DND-41 (cell line): ENCODE data around the gene NPIPB6.
A peak's percentile ranks its signal among the peaks of the same experiment; 100 is the strongest.

ENCODE experiments used
- ATAC-seq: fragments of 200-7000 bp; cut with Tn5 transposase; 3 replicates; pipeline ENCODE4 v1.9.1; 2021; ENCODE audit warnings: low read depth; ENCODE audit not compliant: insufficient read depth
- DNase-seq: peaks from one replicate; pipeline ENCODE4 v3.0.0-alpha.2; 2020
- H2AFZ ChIP-seq: 2 replicates; pipeline ENCODE4 v1.6.0; 2012; ENCODE audit warnings: low read depth, low read length
- H3K27ac ChIP-seq: 2 replicates; pipeline ENCODE4 v1.5.1; 2012; ENCODE audit warnings: low read length, inconsistent platforms
- H3K27me3 ChIP-seq: fragments of 200-600 bp; sonication (generic); 2 replicates; pipeline ENCODE4 v1.6.0; 2012; ENCODE audit warnings: low read length, mild to moderate bottlenecking, inconsistent platforms; ENCODE audit not compliant: insufficient read depth, poor library complexity
- H3K36me3 ChIP-seq: 2 replicates; pipeline ENCODE4 v1.5.1; 2012; ENCODE audit warnings: low read length, inconsistent platforms; ENCODE audit not compliant: insufficient read depth
- H3K4me1 ChIP-seq: 2 replicates; pipeline ENCODE4 v1.5.1; 2012; ENCODE audit warnings: mild to moderate bottlenecking, low read length; ENCODE audit not compliant: insufficient read depth
- H3K4me2 ChIP-seq: 2 replicates; pipeline ENCODE4 v1.6.0; 2012; ENCODE audit warnings: mild to moderate bottlenecking, moderate library complexity, low read length, inconsistent platforms; ENCODE audit not compliant: insufficient read depth
- H3K4me3 ChIP-seq, 2 experiments: fragments of 200-600 bp in 1 of 2; shearing (Covaris generic) in 1 of 2; 2 replicates each; pipeline ENCODE4 v1.5.1; 2012 to 2016; ENCODE audit warnings: inconsistent platforms in 2 of 2, low read length in 2 of 2, mild to moderate bottlenecking in 2 of 2, low read depth in 1 of 2, moderate library complexity in 1 of 2
- H3K79me2 ChIP-seq: 2 replicates; pipeline ENCODE4 v1.6.0; 2012; ENCODE audit warnings: low read length, inconsistent platforms; ENCODE audit not compliant: insufficient read depth
- H3K9ac ChIP-seq: 2 replicates; pipeline ENCODE4 v1.6.0; 2012; ENCODE audit warnings: low read depth, mild to moderate bottlenecking, inconsistent platforms, low read length, moderate library complexity
- H3K9me3 ChIP-seq: 2 replicates; pipeline ENCODE4 v1.5.1; 2012; ENCODE audit warnings: low read length, moderate library complexity, mild to moderate bottlenecking, inconsistent platforms; ENCODE audit not compliant: insufficient read depth, severe bottlenecking
- H4K20me1 ChIP-seq: 2 replicates; pipeline ENCODE4 v1.6.0; 2012; ENCODE audit warnings: low read length; ENCODE audit not compliant: insufficient read depth
- EZH2 ChIP-seq: IDR thresholded peaks from 3 replicates; pipeline ENCODE4 v1.6.1; 2012; ENCODE audit warnings: borderline replicate concordance, low read depth, mild to moderate bottlenecking, moderate library complexity, low read length, inconsistent platforms; ENCODE audit not compliant: severe bottlenecking
- TF ChIP-seq, protein P1 (sequence below): IDR thresholded peaks from 2 replicates; pipeline ENCODE4 v1.5.1; 2012; ENCODE audit warnings: borderline replicate concordance, low read length, moderate library complexity, mild to moderate bottlenecking; ENCODE audit not compliant: poor library complexity, severe bottlenecking; ENCODE audit errors: extremely low read depth

NPIPB6 gene

DNA sequence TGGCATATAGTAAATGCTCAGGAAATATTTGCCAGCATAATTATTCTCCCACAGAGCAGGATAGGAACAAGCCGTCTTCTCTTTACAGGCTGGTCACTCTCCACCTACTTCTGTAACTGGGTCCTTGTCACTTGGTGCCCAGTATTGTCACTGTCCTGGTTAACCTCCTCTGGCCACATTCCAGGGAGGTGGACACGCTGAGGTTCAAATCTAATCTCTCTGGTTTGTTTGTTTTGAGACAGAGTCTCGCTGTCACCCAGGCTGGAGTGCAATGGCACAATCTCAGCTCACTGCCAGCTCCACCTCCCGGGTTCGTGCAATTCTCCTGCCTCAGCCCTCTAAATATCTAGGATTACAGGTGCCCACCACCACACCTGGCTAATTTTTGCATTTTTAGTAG, 55.4 kb downstream of the NPIPB6 start:
- no peaks in the 10 kb centered on the region; the same call in 1 of the 2 replicates for H3K79me2 ChIP-seq
- ATAC-seq = no peak

DNA sequence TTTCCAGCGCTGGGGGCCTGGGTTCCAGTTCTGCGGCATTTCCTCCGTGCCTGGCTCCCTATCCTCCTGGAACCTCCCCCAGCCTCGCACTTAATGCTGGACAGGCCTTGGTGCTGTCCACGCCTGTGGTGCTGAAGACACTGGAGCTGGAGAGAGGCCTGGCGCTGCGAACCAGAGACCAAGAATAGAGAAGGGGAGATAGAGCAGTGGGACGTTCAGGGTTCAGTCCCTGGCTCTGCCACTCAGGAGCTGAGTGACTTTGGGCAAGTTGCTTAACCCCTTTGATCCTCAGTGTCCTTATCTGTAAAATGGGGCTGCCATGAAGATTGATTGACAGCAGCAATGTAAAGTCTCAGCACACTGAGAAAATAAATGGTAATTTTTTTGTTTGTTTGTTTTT, 59.1 kb downstream of the NPIPB6 start:
- Histone ChIP-seq H3K27me3 (no peaks in the 10 kb centered on the region), H3K9ac (no peak overlapping the region), H3K27ac (no peak overlapping the region), H3K79me2 (no peaks in the 10 kb centered on the region), H3K9me3 (no peaks in the 10 kb centered on the region), H3K4me2 (no peak overlapping the region), H3K36me3 (peaks cover 6% of the 10 kb centered on the region; the same call in 1 of the 2 replicates), H3K4me1 (peaks cover 9% of the 10 kb centered on the region), H3K4me3 (no peak overlapping the region), H4K20me1 (peaks cover 36% of the 10 kb centered on the region), H2AFZ (no peak overlapping the region)
- peak; percentile 72; the same call in 2 of the 3 replicates for ATAC-seq
- peak; percentile 58 for DNase-seq
- TF ChIP-seq, protein P1, sequence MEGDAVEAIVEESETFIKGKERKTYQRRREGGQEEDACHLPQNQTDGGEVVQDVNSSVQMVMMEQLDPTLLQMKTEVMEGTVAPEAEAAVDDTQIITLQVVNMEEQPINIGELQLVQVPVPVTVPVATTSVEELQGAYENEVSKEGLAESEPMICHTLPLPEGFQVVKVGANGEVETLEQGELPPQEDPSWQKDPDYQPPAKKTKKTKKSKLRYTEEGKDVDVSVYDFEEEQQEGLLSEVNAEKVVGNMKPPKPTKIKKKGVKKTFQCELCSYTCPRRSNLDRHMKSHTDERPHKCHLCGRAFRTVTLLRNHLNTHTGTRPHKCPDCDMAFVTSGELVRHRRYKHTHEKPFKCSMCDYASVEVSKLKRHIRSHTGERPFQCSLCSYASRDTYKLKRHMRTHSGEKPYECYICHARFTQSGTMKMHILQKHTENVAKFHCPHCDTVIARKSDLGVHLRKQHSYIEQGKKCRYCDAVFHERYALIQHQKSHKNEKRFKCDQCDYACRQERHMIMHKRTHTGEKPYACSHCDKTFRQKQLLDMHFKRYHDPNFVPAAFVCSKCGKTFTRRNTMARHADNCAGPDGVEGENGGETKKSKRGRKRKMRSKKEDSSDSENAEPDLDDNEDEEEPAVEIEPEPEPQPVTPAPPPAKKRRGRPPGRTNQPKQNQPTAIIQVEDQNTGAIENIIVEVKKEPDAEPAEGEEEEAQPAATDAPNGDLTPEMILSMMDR = no peak
- TF ChIP-seq EZH2 = no peak

More for the DNA sequence above, 55.4 kb downstream of the NPIPB6 start:
- Histone ChIP-seq H3K36me3 (peaks cover 12% of the 10 kb centered on the region; the same call in 1 of the 2 replicates), H3K9ac (no peak overlapping the region), H3K4me3 (no peak overlapping the region), H4K20me1 (peaks cover 11% of the 10 kb centered on the region), H3K4me2 (no peak overlapping the region), H2AFZ (no peak overlapping the region), H3K27me3 (no peaks in the 10 kb centered on the region), H3K9me3 (no peaks in the 10 kb centered on the region), H3K4me1 (peaks cover 27% of the 10 kb centered on the region), H3K27ac (peak overlapping the region; percentile 31; the same call in 1 of the 2 replicates)
- DNase-seq = no peak
- TF ChIP-seq EZH2 = no peak
- TF ChIP-seq, protein P1 = no peak

DNA sequence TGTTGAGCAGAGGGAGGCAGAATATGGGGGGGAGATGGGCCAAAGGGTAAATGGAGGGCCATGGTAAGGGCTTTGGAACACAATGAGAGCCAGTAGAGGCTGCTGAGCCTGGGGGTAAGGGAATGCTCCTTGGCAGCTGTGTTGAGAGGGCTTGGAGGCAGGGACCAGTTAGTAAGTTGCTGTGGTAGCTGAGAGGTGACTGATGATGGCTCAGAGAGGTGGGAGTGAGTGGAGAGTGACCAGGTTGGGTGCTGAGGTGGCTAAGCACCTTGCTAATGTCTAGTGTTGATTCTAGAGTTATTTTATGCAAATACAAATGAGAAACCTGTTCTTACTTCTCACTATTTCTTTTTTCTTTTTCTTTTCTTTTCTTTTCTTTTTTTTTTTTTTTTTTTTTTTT, 60.2 kb downstream of the NPIPB6 start:
- Histone ChIP-seq H3K9me3 (no peaks in the 10 kb centered on the region), H3K4me2 (no peak overlapping the region), H3K4me3 (no peak overlapping the region), H3K27me3 (no peaks in the 10 kb centered on the region), H3K9ac (no peak overlapping the region), H3K36me3 (peaks cover 6% of the 10 kb centered on the region; the same call in 1 of the 2 replicates), H2AFZ (no peak overlapping the region), H3K27ac (no peak overlapping the region), H4K20me1 (peaks cover 46% of the 10 kb centered on the region), H3K79me2 (no peaks in the 10 kb centered on the region), H3K4me1 (peaks cover 2% of the 10 kb centered on the region)
- ATAC-seq (no peak), DNase-seq (no peak)
- TF ChIP-seq EZH2 = no peak
- TF ChIP-seq, protein P1 = no peak

DNA sequence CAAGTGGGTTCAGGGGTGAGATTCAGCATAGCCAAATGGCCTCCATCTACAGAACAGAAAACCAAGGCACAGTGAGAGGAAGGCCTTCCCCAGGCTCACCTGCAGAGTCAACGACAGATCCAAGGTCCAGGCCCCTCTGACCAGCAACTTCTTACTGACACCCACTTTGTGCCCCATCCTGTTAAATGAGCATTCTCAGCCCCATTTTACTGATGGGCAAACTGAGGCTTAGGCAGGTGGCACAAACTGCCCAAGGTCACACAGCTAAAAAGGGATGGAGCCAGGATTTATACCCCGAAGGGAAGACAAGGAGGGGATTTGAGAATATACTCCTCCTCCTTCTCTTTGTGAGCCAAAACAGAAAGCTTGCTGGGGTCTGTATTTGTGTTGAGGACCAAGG, 61.7 kb downstream of the NPIPB6 start:
- Histone ChIP-seq H3K27ac (no peak overlapping the region), H3K79me2 (no peaks in the 10 kb centered on the region)
- no peak for DNase-seq

More for the DNA sequence above, 61.7 kb downstream of the NPIPB6 start:
- Histone ChIP-seq H3K36me3 (peaks cover 6% of the 10 kb centered on the region; the same call in 1 of the 2 replicates), H3K4me2 (no peak overlapping the region), H2AFZ (no peak overlapping the region), H3K27me3 (no peaks in the 10 kb centered on the region), H3K9ac (no peak overlapping the region), H3K4me3 (no peak overlapping the region), H3K9me3 (no peaks in the 10 kb centered on the region), H3K4me1 (peaks cover 15% of the 10 kb centered on the region), H4K20me1 (peaks cover 51% of the 10 kb centered on the region)
- TF ChIP-seq, protein P1 = no peak
- no peak for TF ChIP-seq EZH2
- no peak for ATAC-seq
